ENCODE data around the gene ZNF536.

- TF ChIP-seq CTCF (CRISPR knock-in tag; IDR thresholded peaks at IDR 0.05), result no peak
- TF ChIP-seq EZH2 (conservative IDR thresholded peaks at IDR 0.05; ENCODE audit: low read depth, low read length), result no peak
- TF ChIP-seq TMF1 (CRISPR knock-in tag; IDR thresholded peaks at IDR 0.05; ENCODE audit: low read depth), result no peak
- no peak for TF ChIP-seq REPIN1 (CRISPR knock-in tag; IDR thresholded peaks at IDR 0.05; ENCODE audit: borderline replicate concordance, low read depth)
- TF ChIP-seq MEIS1 (CRISPR knock-in tag; IDR thresholded peaks at IDR 0.05; ENCODE audit: borderline replicate concordance), result no peak
- TF ChIP-seq HES4 (CRISPR knock-in tag; IDR thresholded peaks at IDR 0.05; ENCODE audit: borderline replicate concordance), result no peak
- TF ChIP-seq ZFX (CRISPR knock-in tag; IDR thresholded peaks at IDR 0.05; ENCODE audit: low read depth), result no peak
- TF ChIP-seq POLR2A (IDR thresholded peaks at IDR 0.05; ENCODE audit: insufficient read depth in 1 of 2, low read depth in 2 of 2, low read length in 2 of 2), result no peak
- TF ChIP-seq ZNF567 (CRISPR knock-in tag; IDR thresholded peaks at IDR 0.05; ENCODE audit: borderline replicate concordance), result no peak
- TF ChIP-seq ZNF335 (CRISPR knock-in tag; IDR thresholded peaks at IDR 0.05), result no peak
- no peak for TF ChIP-seq MAX (IDR thresholded peaks at IDR 0.05)
- no peak for TF ChIP-seq NFKB2 (CRISPR knock-in tag; IDR thresholded peaks at IDR 0.05; ENCODE audit: borderline replicate concordance)
- TF ChIP-seq, protein P1, sequence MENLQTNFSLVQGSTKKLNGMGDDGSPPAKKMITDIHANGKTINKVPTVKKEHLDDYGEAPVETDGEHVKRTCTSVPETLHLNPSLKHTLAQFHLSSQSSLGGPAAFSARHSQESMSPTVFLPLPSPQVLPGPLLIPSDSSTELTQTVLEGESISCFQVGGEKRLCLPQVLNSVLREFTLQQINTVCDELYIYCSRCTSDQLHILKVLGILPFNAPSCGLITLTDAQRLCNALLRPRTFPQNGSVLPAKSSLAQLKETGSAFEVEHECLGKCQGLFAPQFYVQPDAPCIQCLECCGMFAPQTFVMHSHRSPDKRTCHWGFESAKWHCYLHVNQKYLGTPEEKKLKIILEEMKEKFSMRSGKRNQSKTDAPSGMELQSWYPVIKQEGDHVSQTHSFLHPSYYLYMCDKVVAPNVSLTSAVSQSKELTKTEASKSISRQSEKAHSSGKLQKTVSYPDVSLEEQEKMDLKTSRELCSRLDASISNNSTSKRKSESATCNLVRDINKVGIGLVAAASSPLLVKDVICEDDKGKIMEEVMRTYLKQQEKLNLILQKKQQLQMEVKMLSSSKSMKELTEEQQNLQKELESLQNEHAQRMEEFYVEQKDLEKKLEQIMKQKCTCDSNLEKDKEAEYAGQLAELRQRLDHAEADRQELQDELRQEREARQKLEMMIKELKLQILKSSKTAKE (CRISPR knock-in tag; IDR thresholded peaks at IDR 0.05; ENCODE audit: borderline replicate concordance), result no peak
These were observed 44.1 kb upstream of the ZNF536 start for GRCh38 chr19:30328096-30328495.
